HepG2 (cell line): Measurements from ENCODE around the gene ZNF446.

Experiments used
- ZNF501 ChIP-seq: sonication (generic); formaldehyde crosslinking; IDR thresholded peaks from 2 replicates; pipeline ENCODE4 v1.5.1; 2020; ENCODE audit warnings: mild to moderate bottlenecking, moderate library complexity, missing genetic modification reagents
- TF ChIP-seq, protein P1 (sequence below): fragments of 450-650 bp; IDR thresholded peaks from 2 replicates; pipeline ENCODE4 v1.6.1; 2017; ENCODE audit warnings: mild to moderate bottlenecking
- TF ChIP-seq, protein P2 (sequence below): sonication (generic); formaldehyde crosslinking; IDR thresholded peaks from 2 replicates; pipeline ENCODE4 v1.8.0; 2022; ENCODE audit warnings: mild to moderate bottlenecking, missing genetic modification reagents, borderline replicate concordance

DNA sequence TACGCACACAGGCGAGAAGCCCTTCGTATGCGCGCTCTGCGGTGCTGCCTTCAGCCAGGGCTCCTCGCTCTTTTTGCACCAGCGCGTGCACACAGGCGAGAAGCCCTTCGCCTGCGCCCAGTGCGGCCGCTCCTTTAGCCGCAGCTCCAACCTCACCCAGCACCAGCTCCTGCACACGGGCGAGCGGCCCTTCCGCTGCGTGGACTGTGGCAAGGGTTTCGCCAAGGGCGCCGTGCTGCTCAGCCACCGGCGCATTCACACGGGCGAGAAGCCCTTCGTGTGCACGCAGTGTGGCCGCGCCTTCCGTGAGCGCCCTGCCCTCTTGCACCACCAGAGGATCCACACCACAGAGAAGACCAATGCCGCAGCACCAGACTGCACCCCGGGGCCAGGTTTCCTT is 20.0 kb upstream of the ZNF446 start:
- TF ChIP-seq ZNF501 (CRISPR knock-in tag), result no peak
- TF ChIP-seq, protein P1, sequence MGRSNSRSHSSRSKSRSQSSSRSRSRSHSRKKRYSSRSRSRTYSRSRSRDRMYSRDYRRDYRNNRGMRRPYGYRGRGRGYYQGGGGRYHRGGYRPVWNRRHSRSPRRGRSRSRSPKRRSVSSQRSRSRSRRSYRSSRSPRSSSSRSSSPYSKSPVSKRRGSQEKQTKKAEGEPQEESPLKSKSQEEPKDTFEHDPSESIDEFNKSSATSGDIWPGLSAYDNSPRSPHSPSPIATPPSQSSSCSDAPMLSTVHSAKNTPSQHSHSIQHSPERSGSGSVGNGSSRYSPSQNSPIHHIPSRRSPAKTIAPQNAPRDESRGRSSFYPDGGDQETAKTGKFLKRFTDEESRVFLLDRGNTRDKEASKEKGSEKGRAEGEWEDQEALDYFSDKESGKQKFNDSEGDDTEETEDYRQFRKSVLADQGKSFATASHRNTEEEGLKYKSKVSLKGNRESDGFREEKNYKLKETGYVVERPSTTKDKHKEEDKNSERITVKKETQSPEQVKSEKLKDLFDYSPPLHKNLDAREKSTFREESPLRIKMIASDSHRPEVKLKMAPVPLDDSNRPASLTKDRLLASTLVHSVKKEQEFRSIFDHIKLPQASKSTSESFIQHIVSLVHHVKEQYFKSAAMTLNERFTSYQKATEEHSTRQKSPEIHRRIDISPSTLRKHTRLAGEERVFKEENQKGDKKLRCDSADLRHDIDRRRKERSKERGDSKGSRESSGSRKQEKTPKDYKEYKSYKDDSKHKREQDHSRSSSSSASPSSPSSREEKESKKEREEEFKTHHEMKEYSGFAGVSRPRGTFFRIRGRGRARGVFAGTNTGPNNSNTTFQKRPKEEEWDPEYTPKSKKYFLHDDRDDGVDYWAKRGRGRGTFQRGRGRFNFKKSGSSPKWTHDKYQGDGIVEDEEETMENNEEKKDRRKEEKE, result no peak
- TF ChIP-seq, protein P2, sequence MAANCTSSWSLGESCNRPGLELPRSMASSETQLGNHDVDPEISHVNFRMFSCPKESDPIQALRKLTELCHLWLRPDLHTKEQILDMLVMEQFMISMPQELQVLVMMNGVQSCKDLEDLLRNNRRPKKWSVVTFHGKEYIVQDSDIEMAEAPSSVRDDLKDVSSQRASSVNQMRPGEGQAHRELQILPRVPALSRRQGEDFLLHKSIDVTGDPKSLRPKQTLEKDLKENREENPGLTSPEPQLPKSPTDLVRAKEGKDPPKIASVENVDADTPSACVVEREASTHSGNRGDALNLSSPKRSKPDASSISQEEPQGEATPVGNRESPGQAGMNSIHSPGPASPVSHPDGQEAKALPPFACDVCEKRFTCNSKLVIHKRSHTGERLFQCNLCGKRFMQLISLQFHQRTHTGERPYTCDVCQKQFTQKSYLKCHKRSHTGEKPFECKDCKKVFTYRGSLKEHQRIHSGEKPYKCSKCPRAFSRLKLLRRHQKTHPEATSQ (CRISPR knock-in tag), result no peak
